Measurements from ENCODE around the gene GPR33. TPM values are rescaled to one million over a fixed set of nuclear protein-coding genes. Genes with fewer than 3 reads are reported as not detected.
"Not testable (repeated sequence)": the region's sequence is repeated elsewhere in the genome, so short reads cannot be mapped to it uniquely, and the experiment has no call there.

The GPR33 gene
- total RNA-seq, 1 donor from 2014 or later: not detected

DNA sequence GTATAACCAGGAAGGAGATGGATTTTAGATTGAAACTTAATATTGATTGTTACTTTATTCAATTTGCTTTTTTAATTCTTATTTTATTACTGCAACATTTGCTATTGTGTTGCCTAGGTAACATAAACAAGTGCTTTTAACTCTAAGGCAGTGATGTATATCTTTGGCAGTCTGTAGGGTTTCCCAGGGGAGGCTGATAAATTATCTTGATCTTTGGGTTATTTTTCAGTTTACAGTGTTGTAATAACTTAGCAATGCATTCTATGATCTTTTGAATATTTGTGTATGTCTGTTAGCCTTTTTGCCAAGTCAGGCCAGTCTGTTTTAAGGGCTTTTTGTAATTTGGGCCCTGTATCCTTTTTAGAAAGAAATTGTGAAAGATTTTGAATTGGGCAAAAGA, 22.7 kb downstream of the GPR33 start:
- no peak for ATAC-seq
- intact Hi-C loops (cut with DNase I): no loop called here
- DNase-seq (ENCODE audit: low spot score): no peak

GRCh38 chr14:31462450-31462849, 25.4 kb downstream of the GPR33 start:
- DNase-seq (ENCODE audit: low spot score); ATAC-seq; intact Hi-C loops (cut with DNase I): not testable (repeated sequence)

DNA sequence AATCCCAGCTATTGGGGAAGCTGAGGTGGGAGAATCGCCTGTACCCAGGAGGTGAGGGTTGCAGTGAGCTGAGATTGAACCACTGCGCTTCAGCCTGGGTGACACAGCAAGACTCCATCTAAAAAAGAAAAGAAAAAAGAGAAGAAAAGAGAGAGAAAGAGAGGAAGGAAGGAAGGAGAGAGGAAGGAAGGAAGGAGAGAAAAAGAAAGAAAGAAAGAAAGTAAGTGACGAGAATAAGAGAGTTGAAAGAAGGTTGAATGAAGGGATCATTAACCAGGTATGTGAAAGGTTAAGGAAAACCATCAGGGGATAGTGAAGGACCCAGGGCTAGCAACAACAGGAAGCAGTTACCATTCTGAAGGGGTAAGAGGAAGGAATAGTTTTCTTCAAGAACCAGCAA, 26.3 kb downstream of the GPR33 start:
- ATAC-seq: no peak
- intact Hi-C loops (cut with DNase I): no loop called here
- no peak for DNase-seq (ENCODE audit: low spot score)

DNA sequence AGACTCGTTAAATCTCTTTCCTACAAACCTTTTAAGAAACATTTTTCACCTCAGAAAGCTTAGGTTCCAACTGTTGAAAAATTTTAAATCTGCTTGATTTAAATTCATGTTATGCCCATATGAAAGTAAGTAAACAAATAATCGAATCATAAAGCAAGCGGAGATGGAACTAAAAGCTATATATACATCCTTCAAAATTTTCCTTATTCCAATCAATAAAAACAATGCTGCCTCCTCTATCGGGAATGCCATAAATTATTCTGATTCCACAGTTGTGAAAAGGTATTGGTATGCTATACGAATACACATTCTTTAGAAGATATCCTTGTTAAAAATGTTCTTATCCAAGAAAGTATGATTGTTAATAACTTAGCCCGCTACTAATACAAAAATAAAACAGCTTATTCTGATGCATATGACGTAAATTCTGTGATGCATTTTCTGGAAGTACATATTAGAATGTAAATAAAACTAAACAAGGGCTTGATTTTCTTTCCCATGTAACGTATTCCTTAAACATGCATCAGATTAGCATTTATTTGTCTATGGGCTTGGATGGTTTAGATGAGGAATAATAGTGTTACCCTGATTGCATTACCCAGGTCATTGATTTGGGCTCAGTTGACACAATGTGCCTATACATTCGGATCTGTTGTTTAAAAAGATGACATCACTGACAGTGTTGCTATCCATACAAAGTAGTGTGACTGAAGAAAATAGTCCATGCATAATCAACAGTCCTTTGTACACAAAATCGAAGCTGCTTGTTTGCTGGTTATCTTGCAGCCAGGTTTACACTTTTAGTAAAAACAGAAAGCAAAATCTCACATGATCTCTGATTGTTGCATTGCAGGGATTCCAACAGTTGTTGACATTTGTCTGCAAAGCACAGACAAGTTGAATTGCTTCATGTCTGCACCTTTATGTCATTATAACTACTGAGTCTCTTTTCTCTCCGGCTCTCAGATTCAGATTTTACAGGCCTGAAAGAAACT, 29.9 kb downstream of the GPR33 start:
- intact Hi-C loops (cut with DNase I): no loop called here
- DNase-seq (ENCODE audit: low spot score) (no peak), ATAC-seq (no peak)

DNA sequence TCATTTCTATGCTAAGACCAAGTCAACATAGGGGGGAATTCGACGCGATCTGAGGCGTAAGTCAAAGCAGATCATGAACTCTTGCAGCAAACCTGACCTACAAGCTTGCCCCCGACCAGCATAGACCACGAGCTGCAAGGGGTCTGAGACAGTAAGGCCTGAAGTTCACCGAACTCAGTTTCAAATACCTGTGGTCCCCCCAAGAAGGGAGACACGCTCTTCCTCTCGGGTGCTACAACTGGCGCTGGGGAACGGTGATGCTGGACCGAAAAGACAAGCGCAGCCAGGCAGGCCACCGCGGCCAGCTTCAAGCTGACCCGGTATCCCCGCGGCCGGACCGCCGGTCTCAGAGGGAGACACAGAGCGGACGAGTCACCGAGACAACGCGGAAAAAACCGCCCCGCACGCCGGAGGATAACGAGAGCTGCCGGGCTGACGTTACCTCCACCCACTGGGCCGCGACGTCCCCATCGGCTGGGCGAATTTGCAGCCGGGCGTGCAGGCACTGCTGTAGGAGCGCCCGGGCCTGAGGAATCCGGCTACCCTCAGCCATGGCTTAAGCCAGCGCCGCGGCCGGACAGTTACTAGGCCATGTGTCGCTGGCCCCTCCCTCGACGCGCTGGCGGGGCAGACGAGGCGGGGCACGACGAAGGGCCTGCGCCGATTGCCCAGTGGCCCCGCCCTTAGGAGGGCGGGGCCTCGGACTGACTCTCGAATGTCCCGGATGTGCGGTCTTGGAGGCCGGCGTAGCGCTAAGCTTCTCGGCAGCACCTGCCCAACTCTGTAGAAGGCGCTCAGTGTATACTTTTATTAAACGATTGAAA, 30.8 kb downstream of the GPR33 start, which contains the start of gene DTD2:
TSS of gene DTD2 (minus strand) at position 666 of the 824 bp plus-strand sequence. CDS start at position 553, 113 bp downstream.
- DNase-seq (ENCODE audit: low spot score) (peak; percentile 96), ATAC-seq (peak; percentile 100)
- intact Hi-C loops (cut with DNase I): no loop called here

DNA sequence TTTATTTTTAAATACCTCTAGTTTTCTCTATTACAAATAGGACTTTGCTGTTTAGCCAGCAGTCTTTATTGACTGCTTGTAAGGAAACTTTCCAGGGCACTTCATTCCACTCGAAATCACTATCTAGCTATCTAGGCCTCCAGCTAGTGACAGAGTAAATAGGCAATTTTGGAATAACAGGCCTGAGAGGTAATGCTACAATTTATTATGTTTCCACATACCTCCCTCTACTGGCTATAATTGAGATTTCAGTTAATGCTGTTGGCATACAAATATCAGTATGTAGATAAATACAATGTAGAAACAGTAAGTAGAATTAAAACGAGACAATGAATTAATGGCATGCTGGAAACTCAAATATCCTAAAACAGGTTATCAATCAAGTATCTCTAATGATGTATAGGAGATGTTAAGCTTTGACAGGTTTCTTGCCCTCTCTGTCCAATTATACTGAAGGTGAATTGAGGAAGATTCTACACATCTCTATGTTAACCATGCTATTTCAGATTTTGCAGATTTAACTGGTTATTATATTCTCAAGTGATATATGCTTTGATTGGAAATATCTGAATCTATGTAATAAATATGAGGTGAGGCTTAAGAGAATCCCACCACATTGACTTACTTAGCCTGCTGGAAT, 37.7 kb downstream of the GPR33 start:
- intact Hi-C loops (cut with DNase I): no loop called here
- no peak for DNase-seq (ENCODE audit: low spot score)
- peak; percentile 68 for ATAC-seq

DNA sequence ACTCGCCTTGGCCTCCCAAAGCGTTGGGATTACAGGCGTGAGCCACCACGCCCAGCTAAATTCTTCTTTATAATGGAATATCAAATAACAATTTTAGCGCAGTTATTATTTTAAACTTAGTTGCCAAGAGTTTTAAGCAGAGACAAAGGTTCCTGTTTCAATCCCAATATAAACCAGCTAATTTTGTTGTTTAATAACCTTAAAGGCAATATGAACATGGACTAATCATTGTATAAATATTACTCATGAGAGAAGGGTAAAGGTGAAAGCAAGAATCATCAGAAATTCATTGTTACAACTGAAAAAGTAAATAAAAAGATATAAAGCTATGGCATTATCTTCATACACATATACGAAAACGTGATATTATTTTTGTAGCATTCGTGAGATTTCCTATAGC, 38.7 kb downstream of the GPR33 start:
- ATAC-seq: no peak
- DNase-seq (ENCODE audit: low spot score): no peak
- intact Hi-C loops (cut with DNase I): no loop called here

DNA sequence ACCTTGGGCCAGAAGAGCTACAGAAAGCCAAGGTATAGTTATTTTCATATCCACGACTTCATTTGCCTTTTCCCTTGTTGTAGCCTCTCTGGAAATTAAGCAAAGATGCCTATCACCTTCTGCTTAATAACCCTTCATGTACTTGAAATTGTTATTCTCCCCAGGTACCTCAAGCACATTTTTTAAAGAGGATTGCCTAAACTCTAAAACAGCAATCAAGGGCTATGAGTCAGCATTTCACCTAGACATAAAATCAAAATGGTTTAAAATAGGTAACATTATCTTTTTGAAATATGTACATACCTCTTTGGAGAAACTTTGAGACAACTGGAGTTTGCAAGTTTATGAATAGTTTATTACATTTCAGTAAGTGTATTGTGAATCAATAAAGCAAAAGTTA, 42.1 kb downstream of the GPR33 start:
- no peak for ATAC-seq
- no peak for DNase-seq (ENCODE audit: low spot score)

DNA sequence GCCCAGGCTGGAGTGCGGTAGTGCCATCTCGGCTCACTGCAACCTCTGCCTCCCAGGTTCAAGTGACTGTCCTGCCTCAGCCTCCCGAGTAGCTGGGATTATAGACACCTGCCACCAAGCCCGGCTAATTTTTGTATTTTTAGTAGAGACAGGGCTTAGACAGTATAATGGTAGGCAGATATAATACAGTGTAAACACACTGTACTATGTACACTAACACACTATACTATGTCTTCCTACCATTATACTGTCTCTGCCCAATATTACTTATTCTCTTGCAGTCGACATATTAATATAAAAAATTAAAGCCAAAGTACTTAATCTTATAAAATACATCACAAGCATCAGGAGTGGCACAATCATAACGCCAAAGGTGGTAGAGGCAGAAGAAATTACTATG, 45.6 kb downstream of the GPR33 start:
- intact Hi-C loops (cut with DNase I): no loop called here

More for the DNA sequence above, 42.1 kb downstream of the GPR33 start:
- intact Hi-C loops (cut with DNase I): no loop called here

DNA sequence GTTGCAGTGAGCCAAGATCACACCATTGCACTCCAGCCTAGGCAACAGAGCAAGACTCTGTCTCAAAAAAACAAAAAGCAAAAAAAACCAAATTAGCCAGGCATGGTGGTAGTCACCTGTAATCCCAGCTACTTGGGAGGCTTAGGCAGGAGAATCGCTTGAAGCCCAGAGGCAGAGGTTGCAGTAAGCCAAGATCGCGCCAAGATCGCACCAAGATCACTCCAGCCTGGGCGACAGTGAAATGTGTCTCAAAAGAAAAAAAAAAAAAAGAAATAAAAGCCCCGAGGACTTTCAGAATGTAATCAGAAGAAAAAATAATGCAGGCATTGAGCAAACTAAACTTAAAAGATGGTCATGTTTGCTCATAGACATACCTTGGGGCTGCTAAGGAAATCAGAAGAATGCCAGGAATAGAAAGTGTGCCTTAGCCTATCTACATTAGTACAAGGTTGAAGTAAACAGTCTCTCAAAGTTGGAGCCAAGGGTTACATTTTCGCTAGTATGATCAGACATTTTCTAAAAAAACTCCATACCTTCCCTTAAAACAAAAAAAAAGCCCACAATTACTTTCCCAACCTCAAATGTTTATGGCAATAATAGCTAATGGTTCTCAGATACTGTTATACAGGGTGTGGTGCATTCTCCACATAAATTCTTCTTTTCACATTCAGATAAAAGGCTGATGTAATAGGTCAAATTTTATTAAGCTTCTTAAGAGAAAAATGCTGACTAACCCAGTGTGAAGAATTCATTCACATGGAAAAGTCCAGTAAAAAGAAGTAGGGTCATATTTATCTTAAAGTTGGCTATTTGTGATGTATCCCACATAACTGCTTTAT, 46.3 kb downstream of the GPR33 start:
- DNase-seq (ENCODE audit: low spot score) (no peak), ATAC-seq (peak; percentile 55)
- intact Hi-C loops (cut with DNase I): no loop called here

More for the DNA sequence above, 45.6 kb downstream of the GPR33 start:
- DNase-seq (ENCODE audit: low spot score) (no peak), ATAC-seq (no peak)

- DNase-seq (ENCODE audit: low spot score): no peak
- intact Hi-C loops (cut with DNase I): no loop called here
- ATAC-seq: no peak
Observed at GRCh38 chr14:31440280-31440679, 47.6 kb downstream of the GPR33 start.

GRCh38 chr14:31439561-31439960, 48.3 kb downstream of the GPR33 start:
- ATAC-seq (no peak), DNase-seq (ENCODE audit: low spot score) (no peak)
- intact Hi-C loops (cut with DNase I): no loop called here

DNA sequence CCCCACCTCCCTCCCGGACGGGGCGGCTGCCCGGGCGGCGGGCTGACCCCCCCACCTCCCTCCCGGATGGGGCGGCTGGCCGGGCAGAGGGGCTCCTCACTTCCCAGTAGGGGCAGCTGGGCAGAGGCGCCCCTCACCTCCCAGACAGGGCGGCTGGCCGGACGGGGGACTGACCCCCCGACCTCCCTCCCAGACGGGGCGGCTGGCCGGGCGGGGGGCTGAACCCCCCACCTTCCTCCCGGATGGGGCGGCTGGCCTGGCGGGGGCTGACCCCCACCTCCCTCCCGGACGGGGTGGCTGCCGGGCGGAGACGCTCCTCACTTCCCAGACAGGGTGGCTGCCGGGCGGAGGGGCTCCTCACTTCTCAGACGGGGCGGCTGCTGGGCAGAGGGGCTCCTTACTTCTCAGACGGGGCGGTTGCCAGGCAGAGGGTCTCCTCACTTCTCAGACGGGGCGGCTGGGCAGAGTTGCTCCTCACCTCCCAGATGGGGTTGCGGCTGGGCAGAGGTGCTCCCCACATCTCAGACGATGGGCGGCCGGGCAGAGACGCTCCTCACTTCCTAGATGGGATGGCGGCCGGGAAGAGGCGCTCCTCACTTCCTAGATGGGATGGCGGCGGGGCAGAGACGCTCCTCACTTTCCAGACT, 50.7 kb downstream of the GPR33 start:
- intact Hi-C loops (cut with DNase I): loop anchor here (2.0 kb wide), 1 partner anchor 72 kb away; no protein-coding TSS in a partner anchor
- not testable (repeated sequence) for DNase-seq (ENCODE audit: low spot score); ATAC-seq

DNA sequence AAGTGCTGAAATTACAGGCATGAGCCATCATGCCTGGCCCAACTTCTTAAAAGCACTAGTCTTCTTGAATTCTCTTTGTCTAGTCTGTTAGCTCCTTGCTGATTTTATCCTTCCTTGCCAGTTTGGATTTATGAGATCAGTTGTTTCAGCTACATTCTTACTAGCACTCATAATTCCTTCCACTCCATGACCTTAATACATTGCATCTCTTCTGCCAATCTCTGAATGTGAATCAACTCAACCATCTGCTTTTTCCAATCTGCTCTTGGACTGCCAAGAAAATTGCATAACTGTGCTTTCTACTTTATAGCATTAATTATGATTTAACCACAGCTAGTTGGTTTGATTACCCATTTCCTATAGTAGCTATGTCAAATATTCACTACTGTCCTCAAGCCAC, 52.6 kb downstream of the GPR33 start:
- no peak for DNase-seq (ENCODE audit: low spot score)
- ATAC-seq: peak; percentile 91
- intact Hi-C loops (cut with DNase I): no loop called here
